GM23338 (cell line): ENCODE data around the gene ROS1. TPM values are rescaled to one million over a fixed set of nuclear protein-coding genes. Genes with fewer than 3 reads are reported as not detected.

Experiments
- ATAC-seq: fragments of 200-7000 bp; cut with Tn5 transposase; 3 replicates; pipeline ENCODE4 v1.9.1; 2020
- DNase-seq: peaks from one replicate; pipeline ENCODE4 v3.0.0-alpha.2; 2015; ENCODE audit warnings: low spot score
- H2AFZ ChIP-seq: fragments of 200-600 bp; sonication (generic); 2 replicates; pipeline ENCODE4 v1.8.0; 2016; ENCODE audit warnings: antibody characterized with exemption, mild to moderate bottlenecking, moderate library complexity
- H3F3A ChIP-seq: fragments of 200-600 bp; sonication (generic); replicated peaks from 2 replicates; pipeline ENCODE4 v1.8.0; 2017; ENCODE audit warnings: antibody characterized with exemption, mixed run types, low read depth
- H3K27ac ChIP-seq: fragments of 200-600 bp; sonication (generic); 2 replicates; pipeline ENCODE4 v1.6.1; 2016; ENCODE audit warnings: low read depth
- H3K27me3 ChIP-seq: fragments of 200-600 bp; sonication (generic); 2 replicates; pipeline ENCODE4 v1.8.0; 2016; ENCODE audit warnings: mild to moderate bottlenecking, mixed run types, moderate library complexity; ENCODE audit not compliant: insufficient read depth
- H3K36me3 ChIP-seq: fragments of 200-600 bp; sonication (generic); 2 replicates; pipeline ENCODE4 v1.8.0; 2016; ENCODE audit warnings: mild to moderate bottlenecking; ENCODE audit not compliant: insufficient read depth
- H3K4me1 ChIP-seq: fragments of 200-600 bp; sonication (generic); 2 replicates; pipeline ENCODE4 v1.8.0; 2016; ENCODE audit warnings: mild to moderate bottlenecking, moderate library complexity; ENCODE audit not compliant: insufficient read depth
- H3K4me2 ChIP-seq: fragments of 200-600 bp; sonication (generic); 2 replicates; pipeline ENCODE4 v1.7.1; 2017; ENCODE audit warnings: mixed run types
- H3K4me3 ChIP-seq: fragments of 200-600 bp; sonication (generic); 2 replicates; pipeline ENCODE4 v1.6.1; 2016; ENCODE audit warnings: mixed run types
- H3K79me2 ChIP-seq: fragments of 200-600 bp; sonication (generic); replicated peaks from 2 replicates; pipeline ENCODE4 v1.8.0; 2017; ENCODE audit warnings: mild to moderate bottlenecking; ENCODE audit not compliant: insufficient read depth
- H3K9me2 ChIP-seq: fragments of 200-600 bp; sonication (generic); 2 replicates; pipeline ENCODE4 v1.8.0; 2017; ENCODE audit not compliant: insufficient read depth
- H4K20me1 ChIP-seq: fragments of 200-600 bp; sonication (generic); replicated peaks from 2 replicates; pipeline ENCODE4 v1.8.0; 2017; ENCODE audit warnings: mild to moderate bottlenecking; ENCODE audit not compliant: insufficient read depth
- H3K27ac Mint-ChIP-seq: 2 replicates; pipeline ENCODE4 v1.8.0; 2020; ENCODE audit warnings: inconsistent platforms, mild to moderate bottlenecking, moderate library complexity, mixed read lengths
- H3K27me3 Mint-ChIP-seq: 3 replicates; pipeline ENCODE4 v1.8.0; 2022; ENCODE audit warnings: low read depth, mild to moderate bottlenecking, moderate library complexity, mixed read lengths, inconsistent platforms; ENCODE audit not compliant: insufficient read depth, poor library complexity
- H3K36me3 Mint-ChIP-seq: 3 replicates; pipeline ENCODE4 v1.8.0; 2021; ENCODE audit warnings: low read depth, mild to moderate bottlenecking, inconsistent platforms, moderate library complexity, mixed read lengths
- H3K4me1 Mint-ChIP-seq: 3 replicates; pipeline ENCODE4 v1.8.0; 2020; ENCODE audit warnings: mild to moderate bottlenecking, inconsistent platforms, mixed read lengths
- H3K4me3 Mint-ChIP-seq: 3 replicates; pipeline ENCODE4 v1.8.0; 2021; ENCODE audit warnings: moderate library complexity, mild to moderate bottlenecking, inconsistent platforms, mixed read lengths
- H3K9me3 Mint-ChIP-seq: 3 replicates; pipeline ENCODE4 v1.8.0; 2020; ENCODE audit warnings: moderate library complexity, mild to moderate bottlenecking, inconsistent platforms, mixed read lengths
- EZH2 ChIP-seq: fragments of 200-600 bp; sonication (generic); IDR thresholded peaks from one replicate; pipeline ENCODE4 v1.8.0; 2017; ENCODE audit warnings: antibody characterized with exemption, mild to moderate bottlenecking, low read depth; ENCODE audit not compliant: unreplicated experiment
- EZH2phosphoT487 ChIP-seq: fragments of 200-600 bp; sonication (generic); IDR thresholded peaks from one replicate; pipeline ENCODE4 v1.8.1; 2018; ENCODE audit warnings: antibody characterized with exemption; ENCODE audit not compliant: unreplicated experiment
- JUNB ChIP-seq: IDR thresholded peaks from one replicate; pipeline ENCODE4 v1.6.1; 2016; ENCODE audit warnings: antibody characterized with exemption; ENCODE audit not compliant: unreplicated experiment
- NANOG ChIP-seq: IDR thresholded peaks from 2 replicates; pipeline ENCODE4 v1.6.1; 2016; ENCODE audit warnings: antibody characterized with exemption, borderline replicate concordance
- STAT1 ChIP-seq: IDR thresholded peaks from one replicate; pipeline ENCODE4 v1.6.1; 2016; ENCODE audit warnings: antibody characterized with exemption; ENCODE audit not compliant: unreplicated experiment
- ZNF114 ChIP-seq: fragments of 250-450 bp; sonication (Bioruptor Pico); IDR thresholded peaks from 2 replicates; pipeline ENCODE4 v1.5.0; 2020; ENCODE audit warnings: mild to moderate bottlenecking, moderate library complexity
- polyA plus RNA-seq: library from polyadenylated mRNA; unstranded; fragments of >200 nt; fragmentation: Nextera tagmentation; extraction: Ambion mirVana; gene quantifications from 2 replicates; pipeline ENCODE4 v1.2.1, GENCODE V29; 2016
- total RNA-seq: library from RNA; depleted of rRNA; stranded (reverse); fragments of >200 nt; shearing (Covaris generic); gene quantifications from 2 replicates; pipeline ENCODE4 v1.2.3, GENCODE V29; 2014
- TF ChIP-seq, protein P1 (sequence below): fragments of 250-450 bp; sonication (Bioruptor Pico); IDR thresholded peaks from 2 replicates; pipeline ENCODE4 v1.5.0; 2020; ENCODE audit warnings: mild to moderate bottlenecking, moderate library complexity
- TF ChIP-seq, protein P2 (sequence below), 2 experiments: fragments of 200-600 bp in 1 of 2; sonication (generic) in 1 of 2; conservative IDR thresholded peaks; 2 replicates each; pipeline versions ENCODE4 v1.5.1 to v1.6.1; 2016 to 2017; ENCODE audit warnings: antibody characterized with exemption in 2 of 2, low read depth in 2 of 2, mild to moderate bottlenecking in 2 of 2, moderate library complexity in 1 of 2
- TF ChIP-seq, protein P3 (sequence below): IDR thresholded peaks from one replicate; pipeline ENCODE4 v1.6.1; 2018; ENCODE audit warnings: antibody characterized with exemption; ENCODE audit not compliant: unreplicated experiment
- TF ChIP-seq, protein P4 (sequence below): IDR thresholded peaks from 2 replicates; pipeline ENCODE4 v1.6.1; 2016; ENCODE audit warnings: antibody characterized with exemption

Gene ROS1
- total and polyA plus RNA-seq, 2 experiments from 2014 or later, result not detected

DNA sequence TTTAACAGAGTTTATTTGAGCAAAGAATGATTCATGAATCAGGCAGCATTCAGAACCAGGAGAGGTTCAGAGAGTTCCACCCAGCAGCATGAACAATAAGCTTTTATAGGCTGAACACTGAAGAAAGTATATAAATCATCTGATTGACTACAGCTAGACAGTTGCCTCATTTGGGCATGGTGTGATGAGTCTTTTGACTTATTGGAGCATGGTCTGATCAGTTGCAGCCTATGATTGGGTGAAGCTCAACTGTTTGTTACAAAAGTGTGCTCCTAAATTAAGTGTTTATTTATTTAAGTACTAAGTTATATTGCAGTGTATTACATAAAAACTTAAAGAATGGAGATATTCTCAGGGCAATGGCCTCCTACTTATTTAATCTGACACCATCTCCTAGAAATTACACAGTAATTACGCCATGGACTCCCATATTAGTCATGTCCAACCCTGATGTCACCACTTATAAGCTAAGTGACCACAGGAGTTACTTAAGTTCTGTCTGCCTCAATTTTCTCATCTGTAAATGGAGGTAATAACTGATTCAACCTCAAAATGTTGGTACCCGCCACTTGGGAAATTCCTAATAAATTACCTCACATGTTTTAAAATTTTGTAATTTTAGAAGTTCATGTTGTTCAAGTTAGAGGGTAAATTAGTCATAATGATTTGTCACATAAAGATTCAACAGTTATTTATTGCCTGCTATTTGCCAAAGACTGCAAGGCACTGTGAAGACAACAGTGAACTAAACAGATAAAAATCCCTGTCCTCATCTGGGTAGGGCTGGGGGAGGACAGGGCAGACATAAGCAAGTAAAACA is 15.2 kb upstream of the ROS1 start:
- H3K4me3 ChIP-seq, result no peak overlapping the region

More for the DNA sequence above, 15.2 kb upstream of the ROS1 start:
- no peaks in the 10 kb centered on the region for H3K27me3 Mint-ChIP-seq
- peaks cover 4% of the 10 kb centered on the region; the same call in 2 of the 3 replicates for H3K4me1 Mint-ChIP-seq
- Histone ChIP-seq H4K20me1 (no peaks in the 10 kb centered on the region), H3K27me3 (no peaks in the 10 kb centered on the region), H3K9me2 (no peaks in the 10 kb centered on the region), H3K4me2 (no peak overlapping the region), H3K27ac (no peak overlapping the region), H2AFZ (no peak overlapping the region), H3K4me1 (no peaks in the 10 kb centered on the region), H3K79me2 (no peaks in the 10 kb centered on the region), H3F3A (no peaks in the 10 kb centered on the region), H3K36me3 (no peaks in the 10 kb centered on the region)
- ATAC-seq, result no peak
- no peaks in the 10 kb centered on the region for H3K9me3 Mint-ChIP-seq
- no peak overlapping the region for H3K4me3 Mint-ChIP-seq
- no peak overlapping the region for H3K27ac Mint-ChIP-seq
- no peak for DNase-seq
- no peaks in the 10 kb centered on the region for H3K36me3 Mint-ChIP-seq
- TF ChIP-seq, protein P1, sequence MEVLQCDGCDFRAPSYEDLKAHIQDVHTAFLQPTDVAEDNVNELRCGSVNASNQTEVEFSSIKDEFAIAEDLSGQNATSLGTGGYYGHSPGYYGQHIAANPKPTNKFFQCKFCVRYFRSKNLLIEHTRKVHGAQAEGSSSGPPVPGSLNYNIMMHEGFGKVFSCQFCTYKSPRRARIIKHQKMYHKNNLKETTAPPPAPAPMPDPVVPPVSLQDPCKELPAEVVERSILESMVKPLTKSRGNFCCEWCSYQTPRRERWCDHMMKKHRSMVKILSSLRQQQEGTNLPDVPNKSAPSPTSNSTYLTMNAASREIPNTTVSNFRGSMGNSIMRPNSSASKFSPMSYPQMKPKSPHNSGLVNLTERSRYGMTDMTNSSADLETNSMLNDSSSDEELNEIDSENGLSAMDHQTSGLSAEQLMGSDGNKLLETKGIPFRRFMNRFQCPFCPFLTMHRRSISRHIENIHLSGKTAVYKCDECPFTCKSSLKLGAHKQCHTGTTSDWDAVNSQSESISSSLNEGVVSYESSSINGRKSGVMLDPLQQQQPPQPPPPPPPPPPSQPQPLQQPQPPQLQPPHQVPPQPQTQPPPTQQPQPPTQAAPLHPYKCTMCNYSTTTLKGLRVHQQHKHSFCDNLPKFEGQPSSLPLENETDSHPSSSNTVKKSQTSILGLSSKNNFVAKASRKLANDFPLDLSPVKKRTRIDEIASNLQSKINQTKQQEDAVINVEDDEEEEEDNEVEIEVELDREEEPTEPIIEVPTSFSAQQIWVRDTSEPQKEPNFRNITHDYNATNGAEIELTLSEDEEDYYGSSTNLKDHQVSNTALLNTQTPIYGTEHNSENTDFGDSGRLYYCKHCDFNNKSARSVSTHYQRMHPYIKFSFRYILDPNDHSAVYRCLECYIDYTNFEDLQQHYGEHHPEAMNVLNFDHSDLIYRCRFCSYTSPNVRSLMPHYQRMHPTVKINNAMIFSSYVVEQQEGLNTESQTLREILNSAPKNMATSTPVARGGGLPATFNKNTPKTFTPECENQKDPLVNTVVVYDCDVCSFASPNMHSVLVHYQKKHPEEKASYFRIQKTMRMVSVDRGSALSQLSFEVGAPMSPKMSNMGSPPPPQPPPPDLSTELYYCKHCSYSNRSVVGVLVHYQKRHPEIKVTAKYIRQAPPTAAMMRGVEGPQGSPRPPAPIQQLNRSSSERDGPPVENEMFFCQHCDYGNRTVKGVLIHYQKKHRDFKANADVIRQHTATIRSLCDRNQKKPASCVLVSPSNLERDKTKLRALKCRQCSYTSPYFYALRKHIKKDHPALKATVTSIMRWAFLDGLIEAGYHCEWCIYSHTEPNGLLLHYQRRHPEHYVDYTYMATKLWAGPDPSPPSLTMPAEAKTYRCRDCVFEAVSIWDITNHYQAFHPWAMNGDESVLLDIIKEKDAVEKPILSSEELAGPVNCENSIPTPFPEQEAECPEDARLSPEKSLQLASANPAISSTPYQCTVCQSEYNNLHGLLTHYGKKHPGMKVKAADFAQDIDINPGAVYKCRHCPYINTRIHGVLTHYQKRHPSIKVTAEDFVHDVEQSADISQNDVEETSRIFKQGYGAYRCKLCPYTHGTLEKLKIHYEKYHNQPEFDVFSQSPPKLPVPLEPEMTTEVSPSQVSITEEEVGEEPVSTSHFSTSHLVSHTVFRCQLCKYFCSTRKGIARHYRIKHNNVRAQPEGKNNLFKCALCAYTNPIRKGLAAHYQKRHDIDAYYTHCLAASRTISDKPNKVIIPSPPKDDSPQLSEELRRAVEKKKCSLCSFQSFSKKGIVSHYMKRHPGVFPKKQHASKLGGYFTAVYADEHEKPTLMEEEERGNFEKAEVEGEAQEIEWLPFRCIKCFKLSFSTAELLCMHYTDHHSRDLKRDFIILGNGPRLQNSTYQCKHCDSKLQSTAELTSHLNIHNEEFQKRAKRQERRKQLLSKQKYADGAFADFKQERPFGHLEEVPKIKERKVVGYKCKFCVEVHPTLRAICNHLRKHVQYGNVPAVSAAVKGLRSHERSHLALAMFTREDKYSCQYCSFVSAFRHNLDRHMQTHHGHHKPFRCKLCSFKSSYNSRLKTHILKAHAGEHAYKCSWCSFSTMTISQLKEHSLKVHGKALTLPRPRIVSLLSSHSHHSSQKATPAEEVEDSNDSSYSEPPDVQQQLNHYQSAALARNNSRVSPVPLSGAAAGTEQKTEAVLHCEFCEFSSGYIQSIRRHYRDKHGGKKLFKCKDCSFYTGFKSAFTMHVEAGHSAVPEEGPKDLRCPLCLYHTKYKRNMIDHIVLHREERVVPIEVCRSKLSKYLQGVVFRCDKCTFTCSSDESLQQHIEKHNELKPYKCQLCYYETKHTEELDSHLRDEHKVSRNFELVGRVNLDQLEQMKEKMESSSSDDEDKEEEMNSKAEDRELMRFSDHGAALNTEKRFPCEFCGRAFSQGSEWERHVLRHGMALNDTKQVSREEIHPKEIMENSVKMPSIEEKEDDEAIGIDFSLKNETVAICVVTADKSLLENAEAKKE (CRISPR knock-in tag), result no peak
- TF ChIP-seq NANOG (no peak), JUNB (no peak), EZH2 (no peak), ZNF114 (CRISPR knock-in tag) (no peak), EZH2phosphoT487 (no peak), STAT1 (no peak)
- TF ChIP-seq, protein P2, sequence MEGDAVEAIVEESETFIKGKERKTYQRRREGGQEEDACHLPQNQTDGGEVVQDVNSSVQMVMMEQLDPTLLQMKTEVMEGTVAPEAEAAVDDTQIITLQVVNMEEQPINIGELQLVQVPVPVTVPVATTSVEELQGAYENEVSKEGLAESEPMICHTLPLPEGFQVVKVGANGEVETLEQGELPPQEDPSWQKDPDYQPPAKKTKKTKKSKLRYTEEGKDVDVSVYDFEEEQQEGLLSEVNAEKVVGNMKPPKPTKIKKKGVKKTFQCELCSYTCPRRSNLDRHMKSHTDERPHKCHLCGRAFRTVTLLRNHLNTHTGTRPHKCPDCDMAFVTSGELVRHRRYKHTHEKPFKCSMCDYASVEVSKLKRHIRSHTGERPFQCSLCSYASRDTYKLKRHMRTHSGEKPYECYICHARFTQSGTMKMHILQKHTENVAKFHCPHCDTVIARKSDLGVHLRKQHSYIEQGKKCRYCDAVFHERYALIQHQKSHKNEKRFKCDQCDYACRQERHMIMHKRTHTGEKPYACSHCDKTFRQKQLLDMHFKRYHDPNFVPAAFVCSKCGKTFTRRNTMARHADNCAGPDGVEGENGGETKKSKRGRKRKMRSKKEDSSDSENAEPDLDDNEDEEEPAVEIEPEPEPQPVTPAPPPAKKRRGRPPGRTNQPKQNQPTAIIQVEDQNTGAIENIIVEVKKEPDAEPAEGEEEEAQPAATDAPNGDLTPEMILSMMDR (conservative IDR thresholded peaks at IDR 0.05; ENCODE audit: low read depth in 2 of 2), result no peak
- TF ChIP-seq, protein P3, sequence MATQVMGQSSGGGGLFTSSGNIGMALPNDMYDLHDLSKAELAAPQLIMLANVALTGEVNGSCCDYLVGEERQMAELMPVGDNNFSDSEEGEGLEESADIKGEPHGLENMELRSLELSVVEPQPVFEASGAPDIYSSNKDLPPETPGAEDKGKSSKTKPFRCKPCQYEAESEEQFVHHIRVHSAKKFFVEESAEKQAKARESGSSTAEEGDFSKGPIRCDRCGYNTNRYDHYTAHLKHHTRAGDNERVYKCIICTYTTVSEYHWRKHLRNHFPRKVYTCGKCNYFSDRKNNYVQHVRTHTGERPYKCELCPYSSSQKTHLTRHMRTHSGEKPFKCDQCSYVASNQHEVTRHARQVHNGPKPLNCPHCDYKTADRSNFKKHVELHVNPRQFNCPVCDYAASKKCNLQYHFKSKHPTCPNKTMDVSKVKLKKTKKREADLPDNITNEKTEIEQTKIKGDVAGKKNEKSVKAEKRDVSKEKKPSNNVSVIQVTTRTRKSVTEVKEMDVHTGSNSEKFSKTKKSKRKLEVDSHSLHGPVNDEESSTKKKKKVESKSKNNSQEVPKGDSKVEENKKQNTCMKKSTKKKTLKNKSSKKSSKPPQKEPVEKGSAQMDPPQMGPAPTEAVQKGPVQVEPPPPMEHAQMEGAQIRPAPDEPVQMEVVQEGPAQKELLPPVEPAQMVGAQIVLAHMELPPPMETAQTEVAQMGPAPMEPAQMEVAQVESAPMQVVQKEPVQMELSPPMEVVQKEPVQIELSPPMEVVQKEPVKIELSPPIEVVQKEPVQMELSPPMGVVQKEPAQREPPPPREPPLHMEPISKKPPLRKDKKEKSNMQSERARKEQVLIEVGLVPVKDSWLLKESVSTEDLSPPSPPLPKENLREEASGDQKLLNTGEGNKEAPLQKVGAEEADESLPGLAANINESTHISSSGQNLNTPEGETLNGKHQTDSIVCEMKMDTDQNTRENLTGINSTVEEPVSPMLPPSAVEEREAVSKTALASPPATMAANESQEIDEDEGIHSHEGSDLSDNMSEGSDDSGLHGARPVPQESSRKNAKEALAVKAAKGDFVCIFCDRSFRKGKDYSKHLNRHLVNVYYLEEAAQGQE, result no peak
- TF ChIP-seq, protein P4, sequence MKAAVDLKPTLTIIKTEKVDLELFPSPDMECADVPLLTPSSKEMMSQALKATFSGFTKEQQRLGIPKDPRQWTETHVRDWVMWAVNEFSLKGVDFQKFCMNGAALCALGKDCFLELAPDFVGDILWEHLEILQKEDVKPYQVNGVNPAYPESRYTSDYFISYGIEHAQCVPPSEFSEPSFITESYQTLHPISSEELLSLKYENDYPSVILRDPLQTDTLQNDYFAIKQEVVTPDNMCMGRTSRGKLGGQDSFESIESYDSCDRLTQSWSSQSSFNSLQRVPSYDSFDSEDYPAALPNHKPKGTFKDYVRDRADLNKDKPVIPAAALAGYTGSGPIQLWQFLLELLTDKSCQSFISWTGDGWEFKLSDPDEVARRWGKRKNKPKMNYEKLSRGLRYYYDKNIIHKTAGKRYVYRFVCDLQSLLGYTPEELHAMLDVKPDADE, result no peak
